ENCODE data around the gene SPCS2.

SPCS2 gene

DNA sequence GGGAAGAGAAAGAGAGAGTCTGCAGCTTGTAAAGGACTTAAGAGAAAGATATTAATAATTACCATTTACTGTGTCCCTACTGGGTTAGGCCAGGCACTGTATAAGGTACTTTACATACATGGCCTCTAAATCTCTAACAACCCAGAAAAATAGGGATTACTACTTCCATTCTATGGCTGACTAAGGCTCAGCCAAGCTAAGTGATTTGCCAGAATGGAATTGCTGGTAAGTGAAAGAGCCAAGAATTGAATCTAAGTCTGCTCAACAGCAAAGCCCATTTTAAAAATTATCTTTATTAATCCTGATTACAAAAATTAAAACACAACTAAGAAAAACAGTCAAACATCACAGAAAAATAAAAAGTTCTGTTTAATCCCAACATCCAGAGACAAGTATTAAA is 21.6 kb upstream of the SPCS2 start:
- no peaks in the 10 kb centered on the region for H3K79me2 ChIP-seq (ENCODE audit: control insufficient read depth, insufficient read depth, low read length, poor library complexity)
- no peak overlapping the region for H3K9ac ChIP-seq (ENCODE audit: low read length)
- no peak overlapping the region for H4K12ac ChIP-seq (ENCODE audit: low read depth, low read length)
- no peak overlapping the region for H2AFZ ChIP-seq (ENCODE audit: insufficient read depth, low read length, poor library complexity)
- no peak overlapping the region for H3K4me3 ChIP-seq (ENCODE audit: low read depth, low read length)
- no peak overlapping the region for H4K91ac ChIP-seq (ENCODE audit: low read depth, low read length)
- no peak overlapping the region for H3K4me2 ChIP-seq (ENCODE audit: low read length)
- DNase-seq, result no peak
- H3K18ac ChIP-seq (ENCODE audit: low read length), result no peak overlapping the region
- H3K79me1 ChIP-seq (ENCODE audit: low read length), result no peaks in the 10 kb centered on the region
- H3K27ac ChIP-seq (ENCODE audit: low read depth, low read length), result no peak overlapping the region
- no peak overlapping the region for H4K8ac ChIP-seq (ENCODE audit: low read depth, low read length)
- no peaks in the 10 kb centered on the region for H3K27me3 ChIP-seq (ENCODE audit: insufficient read depth, low read length)
- no peak overlapping the region for H3K4ac ChIP-seq (ENCODE audit: low read depth, low read length)
- H2AK5ac ChIP-seq (ENCODE audit: low read length), result no peak overlapping the region
- H3K36me3 ChIP-seq (ENCODE audit: control insufficient read depth in 1 of 2, insufficient read depth in 2 of 2, low read length in 2 of 2), result no peaks in the 10 kb centered on the region
- no peak overlapping the region for H2BK12ac ChIP-seq (ENCODE audit: low read length)
- no peak overlapping the region for H2BK5ac ChIP-seq (ENCODE audit: low read depth, low read length, poor library complexity)
- H3K14ac ChIP-seq (ENCODE audit: low read length), result no peak overlapping the region
- H3K4me1 ChIP-seq (ENCODE audit: control insufficient read depth in 1 of 2, insufficient read depth in 2 of 2, low read length in 2 of 2), result no peaks in the 10 kb centered on the region
- no peaks in the 10 kb centered on the region for H3K9me3 ChIP-seq (ENCODE audit: insufficient read depth, low read depth, low read length)
- H2BK120ac ChIP-seq (ENCODE audit: insufficient read depth, low read length, poor library complexity), result no peak overlapping the region
- no peak overlapping the region for H3K23ac ChIP-seq (ENCODE audit: low read length)

DNA sequence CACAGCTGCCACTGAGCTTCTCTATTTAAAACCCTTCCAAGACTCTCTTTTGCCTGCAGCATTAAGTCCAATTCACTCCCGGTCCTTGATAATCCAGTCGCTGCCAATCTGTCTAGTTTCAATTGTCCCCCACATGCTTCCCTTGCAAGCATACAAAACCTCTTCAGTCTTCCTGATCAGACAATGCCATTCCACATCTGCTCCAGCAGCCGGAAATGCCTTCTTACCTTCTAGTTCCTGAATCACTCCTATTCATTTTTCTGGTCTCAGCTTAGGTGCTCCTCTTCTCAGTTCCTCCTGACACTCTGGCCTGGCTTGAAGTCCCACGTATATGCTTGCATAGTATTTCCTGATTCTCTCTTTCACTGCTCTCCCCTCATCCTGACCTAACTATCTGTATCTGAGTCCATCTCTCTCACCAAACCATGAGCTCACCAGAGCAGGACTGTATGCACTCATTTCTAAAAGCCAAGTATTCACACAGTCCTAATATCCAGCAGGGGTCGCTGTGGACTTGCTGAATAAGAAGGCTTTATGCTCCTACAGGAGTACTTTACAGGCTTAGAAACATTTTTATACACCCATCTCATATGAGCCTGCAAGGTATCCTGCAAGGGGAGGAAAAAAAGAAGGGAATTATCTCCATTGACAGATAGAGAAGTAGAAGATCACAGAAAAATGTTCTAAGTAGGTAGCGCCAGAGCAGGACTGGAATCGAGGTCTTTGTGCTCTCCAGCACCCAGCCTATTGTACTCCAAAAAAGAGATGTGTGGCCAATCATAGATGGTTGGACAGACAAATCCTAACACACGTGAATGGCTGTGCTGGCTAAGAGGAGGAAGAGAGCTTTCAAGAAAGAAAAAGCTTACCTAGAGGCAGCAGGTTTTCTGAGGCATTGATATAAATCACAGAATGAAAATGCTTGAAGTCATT is 19.4 kb upstream of the SPCS2 start:
- Histone ChIP-seq H3K79me2 (ENCODE audit: control insufficient read depth, insufficient read depth, low read length, poor library complexity) (no peaks in the 10 kb centered on the region), H3K18ac (ENCODE audit: low read length) (no peak overlapping the region), H2AK5ac (ENCODE audit: low read length) (no peak overlapping the region), H3K4me2 (ENCODE audit: low read length) (no peak overlapping the region), H3K27ac (ENCODE audit: low read depth, low read length) (no peak overlapping the region), H3K4ac (ENCODE audit: low read depth, low read length) (no peak overlapping the region), H3K23ac (ENCODE audit: low read length) (no peak overlapping the region), H3K79me1 (ENCODE audit: low read length) (no peaks in the 10 kb centered on the region), H2AFZ (ENCODE audit: insufficient read depth, low read length, poor library complexity) (no peak overlapping the region), H3K9ac (ENCODE audit: low read length) (no peak overlapping the region), H4K12ac (ENCODE audit: low read depth, low read length) (no peak overlapping the region), H4K91ac (ENCODE audit: low read depth, low read length) (no peak overlapping the region), H3K4me3 (ENCODE audit: low read depth, low read length) (no peak overlapping the region), H2BK120ac (ENCODE audit: insufficient read depth, low read length, poor library complexity) (no peak overlapping the region), H3K9me3 (ENCODE audit: insufficient read depth, low read depth, low read length) (no peaks in the 10 kb centered on the region), H3K36me3 (ENCODE audit: control insufficient read depth in 1 of 2, insufficient read depth in 2 of 2, low read length in 2 of 2) (peaks cover 2% of the 10 kb centered on the region in 2 experiments), H3K27me3 (ENCODE audit: insufficient read depth, low read length) (no peaks in the 10 kb centered on the region), H2BK12ac (ENCODE audit: low read length) (no peak overlapping the region), H2BK5ac (ENCODE audit: low read depth, low read length, poor library complexity) (no peak overlapping the region), H4K8ac (ENCODE audit: low read depth, low read length) (no peak overlapping the region), H3K4me1 (ENCODE audit: control insufficient read depth in 1 of 2, insufficient read depth in 2 of 2, low read length in 2 of 2) (no peaks in the 10 kb centered on the region), H3K14ac (ENCODE audit: low read length) (no peak overlapping the region)
- DNase-seq, result peak; percentile 70 to 94
- no CpG with 5 or more reads among the region's 8 CpGs for WGBS (ENCODE audit: extremely low coverage, insufficient coverage, insufficient read length)

DNA sequence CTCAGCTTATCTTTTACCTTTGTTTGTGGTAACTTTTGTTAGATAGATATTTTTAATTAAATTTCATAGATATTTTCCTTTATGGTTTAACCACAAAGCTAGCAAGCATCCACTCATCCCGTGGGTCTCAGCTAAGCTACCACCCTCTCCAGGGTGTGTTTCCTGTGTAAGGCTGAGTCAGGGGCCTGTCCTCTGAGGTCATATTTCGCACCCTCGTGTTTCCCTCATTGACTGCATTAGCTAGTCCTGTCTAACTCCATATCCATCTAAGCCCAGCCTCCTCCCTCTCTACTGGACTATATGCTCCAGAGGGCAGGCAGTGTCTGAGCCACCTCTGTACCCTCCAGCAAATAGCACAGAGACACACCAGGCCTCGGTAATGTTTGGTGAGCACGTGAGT is 16.9 kb upstream of the SPCS2 start:
- Histone ChIP-seq H2AFZ (ENCODE audit: insufficient read depth, low read length, poor library complexity) (no peak overlapping the region), H3K9ac (ENCODE audit: low read length) (no peak overlapping the region), H3K9me3 (ENCODE audit: insufficient read depth, low read depth, low read length) (no peaks in the 10 kb centered on the region), H4K12ac (ENCODE audit: low read depth, low read length) (no peak overlapping the region), H2BK5ac (ENCODE audit: low read depth, low read length, poor library complexity) (no peak overlapping the region), H2BK12ac (ENCODE audit: low read length) (no peak overlapping the region), H3K4me3 (ENCODE audit: low read depth, low read length) (no peak overlapping the region), H3K4me1 (ENCODE audit: control insufficient read depth in 1 of 2, insufficient read depth in 2 of 2, low read length in 2 of 2) (no peaks in the 10 kb centered on the region), H2BK120ac (ENCODE audit: insufficient read depth, low read length, poor library complexity) (no peak overlapping the region), H3K18ac (ENCODE audit: low read length) (no peak overlapping the region), H3K14ac (ENCODE audit: low read length) (no peak overlapping the region), H3K36me3 (ENCODE audit: control insufficient read depth in 1 of 2, insufficient read depth in 2 of 2, low read length in 2 of 2) (peaks cover 4 to 8% of the 10 kb centered on the region in 2 experiments), H3K79me1 (ENCODE audit: low read length) (no peaks in the 10 kb centered on the region), H3K4ac (ENCODE audit: low read depth, low read length) (no peak overlapping the region), H4K8ac (ENCODE audit: low read depth, low read length) (no peak overlapping the region), H3K79me2 (ENCODE audit: control insufficient read depth, insufficient read depth, low read length, poor library complexity) (no peaks in the 10 kb centered on the region), H3K4me2 (ENCODE audit: low read length) (no peak overlapping the region), H2AK5ac (ENCODE audit: low read length) (no peak overlapping the region), H3K27ac (ENCODE audit: low read depth, low read length) (no peak overlapping the region), H3K23ac (ENCODE audit: low read length) (no peak overlapping the region), H3K27me3 (ENCODE audit: insufficient read depth, low read length) (no peaks in the 10 kb centered on the region), H4K91ac (ENCODE audit: low read depth, low read length) (no peak overlapping the region)
- DNase-seq, result no peak
- WGBS (ENCODE audit: extremely low coverage, insufficient coverage, insufficient read length), result no CpG with 5 or more reads among the region's 5 CpGs

DNA sequence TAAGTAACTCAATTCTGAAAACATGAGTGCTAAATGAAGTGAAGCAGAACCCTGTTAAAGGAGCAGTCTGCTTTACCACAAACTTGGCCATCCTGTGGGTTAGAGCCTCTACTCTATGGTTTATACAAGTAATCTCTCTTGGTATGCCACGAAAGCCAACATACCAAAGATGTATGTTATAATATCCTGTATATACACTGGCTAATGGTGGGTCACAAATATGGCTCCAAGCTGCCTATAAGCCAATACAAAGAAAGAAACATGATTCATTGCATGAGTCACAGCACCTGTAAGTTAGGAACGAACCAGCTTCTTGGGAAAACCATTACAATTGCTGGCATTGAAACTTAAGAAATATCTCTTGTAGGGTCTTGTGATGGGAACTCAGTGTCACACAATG is 16.3 kb upstream of the SPCS2 start:
- Histone ChIP-seq H3K14ac (ENCODE audit: low read length) (no peak overlapping the region), H4K91ac (ENCODE audit: low read depth, low read length) (no peak overlapping the region), H3K79me1 (ENCODE audit: low read length) (no peaks in the 10 kb centered on the region), H3K4ac (ENCODE audit: low read depth, low read length) (no peak overlapping the region), H2AFZ (ENCODE audit: insufficient read depth, low read length, poor library complexity) (no peak overlapping the region), H4K8ac (ENCODE audit: low read depth, low read length) (no peak overlapping the region), H2BK5ac (ENCODE audit: low read depth, low read length, poor library complexity) (no peak overlapping the region), H2BK12ac (ENCODE audit: low read length) (no peak overlapping the region), H3K9ac (ENCODE audit: low read length) (no peak overlapping the region), H3K9me3 (ENCODE audit: insufficient read depth, low read depth, low read length) (no peaks in the 10 kb centered on the region), H2AK5ac (ENCODE audit: low read length) (no peak overlapping the region), H3K18ac (ENCODE audit: low read length) (no peak overlapping the region), H3K79me2 (ENCODE audit: control insufficient read depth, insufficient read depth, low read length, poor library complexity) (no peaks in the 10 kb centered on the region), H3K4me2 (ENCODE audit: low read length) (no peak overlapping the region), H3K23ac (ENCODE audit: low read length) (no peak overlapping the region), H3K27ac (ENCODE audit: low read depth, low read length) (no peak overlapping the region), H3K36me3 (ENCODE audit: control insufficient read depth in 1 of 2, insufficient read depth in 2 of 2, low read length in 2 of 2) (peaks cover 4 to 8% of the 10 kb centered on the region in 2 experiments), H2BK120ac (ENCODE audit: insufficient read depth, low read length, poor library complexity) (no peak overlapping the region), H3K4me3 (ENCODE audit: low read depth, low read length) (no peak overlapping the region), H3K27me3 (ENCODE audit: insufficient read depth, low read length) (no peaks in the 10 kb centered on the region), H4K12ac (ENCODE audit: low read depth, low read length) (no peak overlapping the region), H3K4me1 (ENCODE audit: control insufficient read depth in 1 of 2, insufficient read depth in 2 of 2, low read length in 2 of 2) (no peaks in the 10 kb centered on the region)
- WGBS (ENCODE audit: extremely low coverage, insufficient coverage, insufficient read length), result no CpG with 5 or more reads among the region's 2 CpGs
- no peak for DNase-seq
